NOMO-1 treated with dmso at 0.1 percent for 144 hours (cell line): ENCODE results near the gene CMBL.
"Not testable (repeated sequence)": the region's sequence is repeated elsewhere in the genome, so short reads cannot be mapped to it uniquely, and the experiment has no call there.

Experiments used
- DNase-seq: peaks from one replicate; lab custom pipeline; 2025; ENCODE audit not compliant: unreplicated experiment; lab: John Stamatoyannopoulos, UW

The CMBL gene

DNA sequence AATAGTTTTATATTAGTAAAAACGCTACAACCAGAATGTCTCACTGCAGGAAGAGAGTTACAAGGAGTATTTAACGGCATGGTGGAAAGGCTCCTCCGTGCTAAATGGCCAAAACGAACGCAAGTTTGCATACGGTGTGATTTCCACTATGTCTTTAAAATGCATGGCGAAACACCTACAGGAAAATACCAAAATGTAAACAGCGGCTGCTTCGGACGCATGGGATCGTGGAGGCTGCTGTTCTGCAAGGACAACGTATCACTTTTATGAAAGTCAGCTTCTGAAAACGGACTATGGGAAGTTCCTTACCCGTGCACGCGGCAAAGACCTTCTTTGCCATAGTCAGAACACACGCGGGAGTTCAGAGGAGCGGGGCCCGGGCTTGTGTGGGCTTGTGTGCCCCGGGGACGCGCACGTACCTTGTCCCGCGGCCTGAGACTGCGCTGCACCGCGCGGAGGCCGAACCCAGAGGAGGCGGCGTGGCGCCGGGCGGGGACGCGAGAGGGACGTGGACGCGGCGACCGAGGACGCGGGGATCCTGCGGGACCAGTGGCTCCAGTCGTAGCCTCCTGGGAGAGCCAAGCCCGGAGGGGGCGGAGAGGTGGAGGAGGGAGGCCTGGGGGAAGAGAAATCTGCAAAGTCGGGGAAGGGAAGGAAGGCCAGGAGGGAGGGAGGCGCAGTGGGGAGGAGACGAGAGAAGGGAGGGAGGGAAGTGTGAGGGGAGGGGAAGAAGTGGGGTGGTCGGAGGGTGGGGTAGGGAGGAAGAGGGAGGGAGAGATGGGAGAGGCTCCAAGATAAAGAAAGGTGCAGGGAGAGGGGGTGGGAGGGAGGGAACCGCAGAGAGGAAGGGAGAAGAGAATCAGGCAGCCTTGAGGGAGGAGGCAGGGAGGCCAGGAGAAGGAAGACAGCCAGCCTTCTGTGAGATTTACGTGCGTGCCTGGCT is at the start of gene CMBL:
Gene CMBL, minus strand, starts transcription at position 697 of the 943 bp plus-strand sequence. CDS start 17,140 bp downstream, outside the sequence.
- DNase-seq: peak; percentile 67

DNA sequence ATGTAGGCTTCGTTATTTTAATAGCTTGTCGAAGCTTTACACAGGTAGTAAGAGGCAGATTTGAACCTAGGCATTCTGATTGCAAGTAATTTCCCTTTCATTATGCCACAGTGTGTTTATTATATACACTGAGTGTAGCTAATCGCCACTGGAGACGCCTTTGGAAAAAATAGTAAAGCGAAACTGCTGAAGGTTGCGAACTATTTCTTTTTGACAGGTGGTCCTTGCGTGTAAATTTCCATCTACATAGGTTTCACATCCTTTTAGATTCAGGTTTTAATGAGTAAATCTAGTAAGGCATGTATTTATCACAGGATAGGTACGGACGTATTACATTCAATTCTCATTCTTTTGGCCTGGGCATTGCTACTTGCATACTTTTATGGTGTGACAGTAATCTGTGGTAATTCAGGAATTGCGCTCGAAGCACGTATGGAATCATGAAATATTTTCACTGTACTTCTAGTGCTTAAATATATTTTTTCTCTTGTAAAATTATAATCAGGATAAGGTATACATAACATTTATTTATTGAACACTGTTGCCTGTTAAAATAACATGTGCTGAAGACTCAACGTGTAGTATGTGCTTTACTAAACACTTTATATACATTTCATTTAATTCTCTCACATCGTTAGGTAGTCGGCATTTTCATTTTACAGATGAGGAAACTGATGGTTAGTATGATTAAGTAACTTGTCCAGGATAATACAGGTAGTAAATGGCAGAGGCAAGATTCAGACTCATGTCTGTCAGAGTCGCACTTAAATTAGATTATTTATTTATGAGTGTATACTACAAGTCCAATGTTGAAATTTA is 47.6 kb upstream of the CMBL start:
- peak; percentile 51 for DNase-seq

DNA sequence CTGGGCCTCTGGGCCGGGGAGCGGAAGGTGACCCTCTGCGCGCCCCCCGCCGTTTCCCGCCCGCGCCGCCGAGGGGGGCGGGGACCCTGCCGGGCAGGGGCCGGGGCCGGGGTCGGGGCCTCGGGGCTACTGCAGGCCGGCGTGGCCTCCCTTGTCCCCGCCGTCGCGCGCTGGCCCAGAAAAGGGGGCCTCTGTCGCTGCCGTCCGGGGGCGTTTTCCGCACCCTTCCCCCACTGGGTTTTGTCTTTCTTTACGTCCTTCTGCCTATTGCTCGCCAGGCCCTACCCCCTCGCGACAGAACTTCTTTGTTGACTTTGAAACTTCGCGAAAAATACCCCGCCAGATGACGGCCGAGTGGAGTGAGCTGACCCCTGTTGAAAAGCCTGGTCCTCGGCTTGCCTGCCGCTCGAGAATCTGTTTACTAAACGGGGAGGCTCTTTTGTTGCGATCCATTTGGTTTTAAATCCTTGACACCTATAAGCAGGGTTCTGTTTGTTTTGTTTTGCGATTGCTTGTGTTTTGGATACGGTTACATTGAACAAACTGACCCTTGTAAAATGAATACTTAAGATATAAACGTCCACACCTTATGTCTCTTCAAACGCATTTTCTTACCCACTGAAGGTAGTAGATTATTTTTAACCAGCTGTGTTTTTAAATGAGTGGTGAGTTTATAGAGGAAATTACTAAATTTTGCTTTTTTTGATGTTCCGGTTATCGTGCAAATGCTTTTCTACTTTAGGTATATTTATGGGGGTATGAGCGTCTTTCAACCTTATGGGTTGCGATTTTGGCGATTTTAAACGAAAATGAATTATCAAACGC is 46.6 kb upstream of the CMBL start:
- DNase-seq: peak; percentile 45

DNA sequence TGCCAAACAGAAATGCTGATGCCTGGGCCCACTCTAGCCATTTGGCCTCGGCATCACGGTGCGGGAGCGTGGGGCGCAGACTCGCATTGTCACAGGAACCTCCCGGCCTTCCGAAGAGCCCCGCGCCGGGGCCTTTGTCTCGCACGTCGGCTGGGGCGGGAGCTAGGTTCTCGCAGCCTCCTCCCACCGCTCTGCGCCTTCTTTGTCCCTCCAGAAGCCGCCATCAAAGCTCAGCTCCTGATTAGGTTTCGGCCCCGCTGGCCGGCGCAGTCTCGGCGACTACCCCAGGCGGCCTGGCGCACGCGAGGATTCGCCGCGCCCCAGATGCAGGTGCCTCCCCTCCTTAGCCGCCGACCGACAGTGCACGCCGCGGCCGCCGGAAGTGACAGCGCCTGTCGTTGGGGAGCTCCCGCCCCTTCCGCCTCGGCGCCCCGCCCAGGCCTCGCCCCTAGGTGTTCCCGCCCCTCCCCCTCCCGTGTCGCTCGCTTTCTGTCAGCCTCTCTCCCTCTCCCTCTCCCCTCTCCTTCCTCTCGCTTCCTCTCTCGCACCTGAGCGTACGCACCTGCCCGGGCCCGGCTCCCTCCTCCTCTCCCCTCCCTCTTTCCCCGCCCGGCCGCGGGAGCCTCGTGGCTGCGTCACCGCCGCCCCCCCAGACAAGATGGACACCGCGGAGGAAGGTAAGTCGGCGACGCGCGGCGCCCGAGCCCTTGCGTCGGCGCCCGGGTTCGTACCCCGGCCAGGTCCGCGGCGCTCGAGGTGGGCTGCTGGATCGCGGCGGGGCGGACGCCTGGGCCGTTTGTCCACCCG is 45.7 kb upstream of the CMBL start, which contains the start of gene MARCHF6:
Gene MARCHF6, plus strand, starts transcription at position 455 of the 807 bp plus-strand sequence. Its CDS starts 204 bp downstream, at position 659.
- DNase-seq: peak; percentile 96

DNA sequence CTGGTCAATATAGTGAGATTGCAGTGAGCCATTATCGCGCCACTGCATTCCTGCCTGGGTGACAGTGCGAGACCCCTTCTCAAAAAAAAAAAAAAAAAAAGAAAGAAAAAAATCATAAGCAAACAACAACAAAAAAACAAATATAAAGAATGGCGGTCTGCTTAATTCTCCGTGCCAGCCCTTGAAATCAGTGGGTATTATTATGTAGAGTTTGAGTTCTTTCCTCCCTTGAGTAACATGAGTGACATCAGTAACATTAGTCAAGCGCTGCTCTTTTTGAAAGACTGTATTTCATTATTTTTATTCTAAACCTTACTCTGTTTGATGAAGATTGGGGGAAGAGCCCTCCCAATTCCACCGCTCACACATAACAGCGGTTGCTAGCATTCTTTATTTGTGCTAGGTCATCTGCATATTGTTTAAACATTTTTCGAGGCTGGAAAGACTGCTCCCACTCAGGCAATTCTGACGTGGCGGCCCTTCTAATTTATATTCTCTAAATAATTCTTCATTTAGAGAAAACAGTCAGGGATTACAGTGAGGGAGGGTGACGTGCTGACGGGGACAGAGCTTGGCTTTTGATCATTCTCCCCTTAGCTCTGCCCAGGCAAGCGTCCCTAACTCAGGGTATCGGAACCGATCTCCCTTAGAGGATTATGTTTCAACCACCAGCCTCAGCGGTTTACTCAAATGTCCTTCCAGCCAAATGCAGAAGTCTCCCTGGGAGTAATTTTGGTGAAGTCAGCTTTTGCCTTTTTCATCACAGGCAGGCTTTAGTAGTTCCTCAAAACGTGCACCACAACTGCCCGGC is 44.9 kb upstream of the CMBL start:
- peak; percentile 96 for DNase-seq

DNA sequence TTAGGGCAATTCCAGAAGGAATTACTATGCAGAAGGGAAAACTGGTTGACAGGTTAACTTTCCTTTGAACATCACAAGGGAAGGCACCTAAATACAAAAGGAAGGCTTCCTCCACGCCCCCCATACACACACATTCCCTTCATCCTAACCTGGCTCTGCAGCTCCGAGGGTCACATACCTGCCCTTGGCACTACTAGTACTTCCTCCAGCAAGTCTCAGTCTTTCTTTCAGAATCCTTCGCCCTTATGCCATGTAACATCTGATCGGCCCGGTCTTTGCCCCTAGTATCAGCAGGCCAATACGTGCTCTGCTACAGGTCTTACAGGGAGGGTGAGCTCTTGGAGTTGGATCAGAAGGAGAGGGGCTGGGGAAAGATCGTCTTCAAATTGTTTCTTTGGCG is 44.2 kb upstream of the CMBL start:
- DNase-seq: no peak

DNA sequence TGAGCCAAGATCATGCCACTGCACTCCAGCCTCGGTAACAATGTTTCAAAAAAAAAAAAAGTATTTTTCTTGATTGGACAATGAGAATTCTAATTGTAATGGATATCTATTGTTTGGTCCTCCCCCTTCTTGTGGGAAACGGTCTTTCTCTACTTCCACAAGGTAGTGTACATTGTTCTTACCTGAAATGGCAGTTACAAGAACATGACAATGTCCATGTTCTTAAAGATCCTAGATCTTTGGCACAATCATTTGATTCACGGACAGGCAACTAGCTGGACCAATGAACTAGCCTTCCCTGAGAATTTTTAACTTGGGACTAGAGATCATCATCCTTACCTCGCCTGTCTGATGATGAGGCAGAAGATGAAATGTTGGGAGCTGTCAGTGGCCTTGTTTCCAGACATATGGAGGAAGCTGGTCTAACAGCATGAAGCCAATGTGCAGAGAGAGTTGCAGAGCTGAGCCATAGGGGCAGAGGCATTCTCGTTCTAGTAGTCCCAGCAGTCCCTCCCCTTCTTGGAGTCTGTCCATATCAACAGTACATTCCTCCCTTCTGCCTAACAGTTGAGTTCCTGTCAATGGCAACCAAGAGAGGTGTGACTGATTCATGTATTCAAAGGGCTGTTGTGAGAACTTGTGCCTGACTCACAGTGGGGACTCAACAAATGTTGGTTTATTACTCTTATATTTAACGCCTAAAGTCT is 43.6 kb upstream of the CMBL start:
- no peak for DNase-seq

DNA sequence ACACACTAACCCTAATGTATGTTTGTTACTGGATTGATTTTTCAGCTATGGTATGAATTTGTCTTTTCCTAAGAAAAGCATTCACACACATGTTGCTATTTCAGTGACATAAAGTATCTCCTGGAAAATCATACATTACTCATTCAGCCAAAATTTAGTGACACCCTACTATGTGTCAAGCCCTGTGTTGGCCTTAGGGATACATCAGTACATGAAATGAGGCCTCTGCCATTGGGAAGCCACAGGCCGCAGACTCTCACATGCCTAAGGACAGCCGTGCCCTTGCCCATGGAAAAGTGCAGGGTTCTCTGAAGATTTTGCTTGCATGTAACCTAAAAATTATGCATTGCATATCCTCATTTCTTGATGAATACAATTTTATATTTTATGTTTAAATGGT is 40.6 kb upstream of the CMBL start:
- DNase-seq: no peak

DNA sequence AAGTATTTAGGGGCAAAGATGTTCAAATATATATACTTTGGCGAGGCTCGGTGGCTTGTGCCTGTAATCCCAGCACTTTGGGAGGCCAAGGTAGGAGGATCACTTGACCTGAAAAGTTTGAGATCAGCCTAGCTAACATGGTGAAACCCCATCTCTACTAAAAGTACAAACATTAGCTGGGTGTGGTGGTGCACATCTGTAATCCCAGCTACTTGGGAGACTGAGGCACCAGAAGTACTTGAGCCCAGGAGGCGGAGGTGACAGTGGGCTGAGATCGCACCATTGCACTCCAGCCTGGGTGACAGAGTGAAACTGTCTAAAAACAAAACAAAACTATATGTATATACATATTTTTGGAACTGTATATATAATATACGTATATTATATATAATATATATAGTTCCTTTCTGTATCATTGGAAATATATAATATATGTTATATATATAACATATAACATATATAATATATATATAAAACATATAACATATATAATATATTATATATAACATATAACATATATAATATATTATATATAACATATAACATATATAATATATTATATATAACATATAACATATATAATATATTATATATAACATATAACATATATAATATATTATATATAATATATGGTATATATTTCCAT is 36.9 kb upstream of the CMBL start:
- not testable (repeated sequence) for DNase-seq

DNA sequence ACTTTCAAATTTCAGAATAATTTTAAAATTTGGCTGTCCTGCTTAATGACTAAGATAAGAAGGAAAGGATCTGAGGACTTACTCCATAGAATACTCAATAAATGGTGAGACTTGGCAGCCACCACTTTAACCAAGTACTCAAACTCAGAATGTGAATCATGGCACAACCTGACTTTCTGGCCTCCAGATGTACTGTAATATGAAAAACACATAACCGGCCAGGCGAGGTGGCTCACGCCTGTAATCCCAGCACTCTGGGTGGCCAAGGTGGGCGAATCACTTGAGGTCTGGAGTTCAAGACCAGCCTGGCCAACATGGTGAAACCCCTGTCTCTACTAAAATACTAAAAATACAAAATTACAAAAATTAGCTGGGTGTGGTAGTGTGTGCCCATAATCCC is 35.8 kb upstream of the CMBL start:
- no peak for DNase-seq

DNA sequence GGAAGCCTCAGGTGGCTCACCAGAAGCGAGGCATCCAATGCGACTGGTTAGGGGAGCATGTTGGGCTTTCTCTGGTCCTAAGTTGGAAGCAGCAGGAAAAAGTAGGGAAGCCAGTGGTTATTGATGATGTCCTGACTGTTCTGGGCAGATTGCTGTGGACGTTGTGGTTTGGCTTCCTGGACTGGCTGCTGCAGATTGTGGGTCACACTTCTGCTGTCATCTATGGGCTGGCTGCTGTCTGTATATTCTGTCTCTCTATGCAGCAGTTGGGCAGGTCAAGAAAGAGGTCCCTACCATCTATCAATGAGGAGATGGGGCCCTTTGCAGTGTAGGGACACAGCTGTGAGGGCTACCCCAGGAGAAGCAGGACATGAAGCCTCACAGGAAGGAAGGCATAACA is 32.3 kb upstream of the CMBL start:
- no peak for DNase-seq

DNA sequence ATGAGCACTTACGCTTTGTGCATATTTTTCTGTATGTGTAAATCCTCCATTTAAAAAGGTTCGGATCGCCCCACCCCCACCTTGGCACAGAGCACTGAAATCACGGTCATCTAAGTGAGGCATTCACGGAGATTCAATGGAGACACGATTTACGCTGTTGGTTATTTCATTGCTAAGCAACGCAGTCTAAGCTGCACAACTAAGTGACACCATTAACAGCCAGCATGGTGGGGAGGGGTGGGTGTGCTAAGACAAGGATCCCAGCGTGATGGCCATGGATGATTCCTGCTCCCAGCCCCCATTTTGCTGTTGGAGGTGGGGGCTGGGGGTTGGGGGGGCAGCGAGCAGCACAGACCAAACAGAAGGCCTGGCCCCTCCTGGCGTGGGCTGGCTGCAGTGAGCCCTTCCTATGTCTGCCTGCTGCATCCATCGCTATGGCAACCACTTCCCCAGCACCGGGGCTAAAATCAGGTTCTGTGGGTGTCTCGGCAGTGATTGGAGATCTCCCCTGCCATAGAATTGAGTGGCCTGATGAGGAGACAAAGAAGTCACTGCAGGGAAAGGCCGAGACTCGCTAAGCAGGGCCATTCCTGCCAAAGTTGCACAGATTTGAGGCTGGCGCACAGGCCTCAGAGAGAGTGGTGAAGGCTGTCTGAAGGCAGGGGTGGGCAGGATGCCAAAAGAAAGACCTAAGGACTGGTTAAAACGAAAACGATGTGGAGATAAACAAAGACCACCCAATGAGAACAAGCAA is 31.5 kb upstream of the CMBL start:
- DNase-seq: no peak

DNA sequence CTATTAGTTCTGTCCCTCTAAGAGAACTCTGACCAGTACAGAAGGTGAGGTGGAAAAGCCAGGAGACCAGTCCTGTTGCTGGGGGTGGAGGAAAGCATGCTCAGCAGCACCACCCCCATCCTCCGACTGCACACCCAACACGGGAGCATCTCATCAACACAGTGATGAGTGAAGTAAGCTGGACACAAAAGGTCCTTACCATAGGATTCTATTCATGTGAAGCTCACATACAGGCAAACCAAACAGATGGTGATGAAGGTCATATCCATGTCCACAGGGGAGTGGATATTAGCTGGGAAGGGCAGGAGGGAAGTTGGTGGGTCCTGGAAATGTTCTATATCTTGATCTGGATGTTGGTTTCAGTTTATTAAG is 31.0 kb upstream of the CMBL start:
- DNase-seq: no peak

DNA sequence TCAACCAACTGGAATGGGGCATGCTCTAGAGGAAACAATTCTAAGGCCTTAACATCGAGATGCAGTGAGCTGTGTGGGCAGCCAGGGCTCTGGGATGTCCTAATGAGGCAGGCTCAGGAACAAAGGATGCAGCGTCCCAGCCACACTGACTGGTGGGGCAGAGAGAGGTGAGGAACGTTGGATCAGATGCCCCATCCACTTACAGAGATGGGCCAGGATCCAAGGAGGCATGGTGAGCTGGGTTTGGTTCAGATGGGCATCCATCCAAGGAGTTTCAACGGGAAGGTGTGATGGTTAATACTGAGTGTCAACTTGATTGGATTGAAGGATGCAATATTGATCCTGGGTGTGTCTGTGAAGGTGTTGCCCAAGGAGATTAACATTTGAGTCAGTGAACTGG is 30.3 kb upstream of the CMBL start:
- no peak for DNase-seq

DNA sequence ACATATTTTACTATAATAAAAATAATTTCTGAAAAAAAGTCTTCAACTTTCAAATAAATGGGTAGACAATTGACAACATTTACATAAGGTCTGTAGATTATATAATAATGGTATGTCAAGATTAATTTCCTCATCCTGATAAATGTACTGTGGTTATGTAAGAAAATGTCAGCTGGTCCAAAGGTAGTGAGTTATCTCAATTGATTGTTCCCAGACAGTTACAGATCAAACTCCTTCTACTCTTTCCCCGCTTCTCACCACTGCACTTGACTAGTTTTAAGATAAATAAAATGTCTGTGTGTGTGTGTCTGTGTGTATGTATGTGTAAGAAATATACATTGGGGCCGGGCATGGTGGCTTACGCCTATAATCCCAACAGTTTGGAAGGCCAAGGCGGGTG is 29.4 kb upstream of the CMBL start:
- no peak for DNase-seq

DNA sequence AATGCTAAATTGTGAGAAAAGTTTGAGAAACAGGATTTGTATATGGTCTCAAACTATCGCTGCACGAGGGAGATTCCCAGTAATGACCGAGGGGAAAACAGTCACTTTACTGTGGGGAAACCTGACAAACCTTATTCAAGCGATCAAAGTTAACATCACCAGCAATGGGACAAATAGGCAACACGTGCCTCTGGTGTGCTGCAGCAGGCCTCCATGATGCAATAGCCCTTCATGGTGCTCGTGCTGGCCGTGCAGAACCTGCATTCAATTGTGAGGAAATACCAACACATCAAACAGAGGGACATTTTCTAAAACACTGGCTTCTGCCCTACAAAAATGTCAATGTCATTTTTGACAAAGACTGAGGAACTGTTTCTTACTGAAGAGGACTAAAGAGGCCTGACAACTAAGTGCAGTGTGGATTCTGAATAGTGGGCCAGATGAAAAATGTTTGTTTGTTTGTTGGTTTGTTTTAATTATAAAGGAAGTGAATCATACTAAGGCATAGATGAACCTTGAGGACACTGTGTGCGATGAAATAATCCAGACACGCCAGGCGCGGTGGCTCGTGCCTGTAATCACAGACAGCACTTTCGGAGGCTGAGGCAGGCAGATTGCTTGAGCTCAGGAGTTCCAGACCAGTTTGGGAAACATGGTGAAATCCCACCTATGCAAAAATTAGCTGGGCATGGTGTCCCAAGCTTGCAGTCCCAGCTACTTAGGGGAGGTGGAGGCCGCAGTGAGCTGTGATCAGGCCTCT is 28.2 kb upstream of the CMBL start:
- no peak for DNase-seq

DNA sequence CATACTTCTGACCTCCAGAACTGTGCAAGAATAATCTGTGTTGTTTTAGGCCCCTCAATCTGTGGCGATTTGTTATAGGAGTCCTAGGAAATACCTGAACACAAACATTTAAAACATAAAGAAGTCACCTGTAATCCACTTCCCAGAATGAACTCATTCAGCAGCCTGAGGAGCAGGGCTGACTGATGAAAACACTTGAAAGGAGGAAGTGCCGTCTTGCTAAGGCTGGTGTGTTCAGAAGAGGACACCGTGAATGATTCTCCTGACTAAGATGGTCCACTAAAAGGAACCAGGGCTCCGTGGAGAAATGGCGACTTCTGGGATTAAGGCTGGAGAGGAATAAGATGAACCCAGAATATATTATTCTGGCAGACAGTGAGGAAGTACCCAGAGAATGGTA is 27.1 kb upstream of the CMBL start:
- peak; percentile 30 for DNase-seq
